Measurements from ENCODE around the gene ZNG1C. TPM values are rescaled to one million over a fixed set of nuclear protein-coding genes. Genes with fewer than 3 reads are reported as not detected.
"Not testable (repeated sequence)": the region's sequence is repeated elsewhere in the genome, so short reads cannot be mapped to it uniquely, and the experiment has no call there.

ZNG1C gene
- total and polyA plus RNA-seq, 7 experiments from 2014 or later, result 16.4 to 48.6 (median 37.3) TPM

DNA sequence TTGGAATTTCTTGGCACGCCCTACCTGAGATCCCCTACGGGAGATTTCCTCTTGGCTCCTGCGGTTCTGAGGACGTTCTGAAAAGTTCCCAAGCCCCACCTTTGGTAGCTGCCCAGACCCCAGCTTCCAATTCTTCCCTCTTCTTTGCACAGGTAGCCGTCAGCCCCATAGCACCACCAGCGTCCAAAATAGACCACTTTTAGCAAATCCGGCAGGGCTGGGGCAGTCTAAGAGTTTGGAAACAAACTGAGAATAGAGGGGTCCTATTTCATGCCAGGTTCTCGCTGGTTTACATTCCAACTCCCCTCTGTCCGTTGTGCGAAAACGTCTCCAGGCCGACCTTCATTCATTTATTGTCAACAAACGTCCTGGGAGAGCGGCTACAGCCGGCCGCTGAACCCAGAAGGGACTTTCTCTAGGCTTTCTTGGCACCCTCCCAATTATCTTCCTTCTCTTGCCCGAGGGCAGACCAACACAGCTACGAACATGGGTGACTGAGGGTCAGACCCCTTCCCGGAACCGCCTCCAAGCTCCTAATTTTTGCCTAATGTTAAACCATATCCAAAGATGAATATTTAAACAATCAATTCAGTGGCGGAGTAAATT, 64.0 kb downstream of the ZNG1C start:
- H3K4me3 Mint-ChIP-seq; H3K36me3 Mint-ChIP-seq; H3K9me3 Mint-ChIP-seq; POLR2A ChIA-PET; H3K4me3 ChIP-seq (ENCODE audit: low read length); H3K4me1 ChIP-seq (ENCODE audit: control insufficient read depth in 2 of 2, insufficient read depth in 2 of 2, low read length in 2 of 2); ATAC-seq; DNase-seq; H3K27me3 Mint-ChIP-seq; H3K9me3 ChIP-seq (ENCODE audit: control insufficient read depth in 2 of 3, low read length in 3 of 3); H3K36me3 ChIP-seq (ENCODE audit: control insufficient read depth in 2 of 3, insufficient read depth in 3 of 3, low read length in 3 of 3); intact Hi-C loops (cut with micrococcal nuclease); CTCF ChIA-PET; H3K4me1 Mint-ChIP-seq; H3K27me3 ChIP-seq (ENCODE audit: control insufficient read depth in 2 of 2, insufficient read depth in 2 of 2, low read length in 2 of 2); H3K27ac ChIP-seq (ENCODE audit: low read depth, low read length); H3K27ac Mint-ChIP-seq: not testable (repeated sequence)

DNA sequence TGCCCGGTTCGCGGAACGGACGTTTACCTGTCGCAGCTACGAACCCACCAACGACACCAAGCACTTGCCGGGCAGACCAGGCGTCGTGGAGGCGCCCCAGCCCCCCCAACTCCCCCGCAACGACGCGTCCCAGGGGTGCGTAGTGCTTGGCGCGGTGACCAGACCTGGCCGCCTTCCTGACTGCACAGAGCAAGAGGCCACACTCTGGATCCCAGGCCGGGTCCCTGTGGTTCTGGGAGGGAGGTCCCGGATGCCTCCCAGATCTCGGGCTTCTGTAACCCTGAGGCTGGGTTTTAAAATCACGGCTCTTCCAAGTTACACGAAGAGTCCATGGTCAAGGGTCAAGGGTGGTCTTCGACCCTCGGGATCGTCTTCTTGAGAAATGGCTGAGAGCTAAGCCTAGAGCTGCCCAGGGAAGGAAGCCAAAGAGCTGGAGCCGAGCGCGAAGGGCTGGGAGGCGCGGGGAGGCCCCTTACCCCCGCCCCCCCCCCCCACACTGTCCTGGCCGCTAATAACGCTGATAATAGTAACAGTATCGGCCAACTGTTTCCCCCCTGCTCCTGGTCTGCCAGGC, 64.7 kb downstream of the ZNG1C start:
- POLR2A ChIA-PET; H3K36me3 Mint-ChIP-seq; CTCF ChIA-PET; H3K27me3 Mint-ChIP-seq; H3K4me1 Mint-ChIP-seq; intact Hi-C loops (cut with micrococcal nuclease); DNase-seq; H3K4me1 ChIP-seq (ENCODE audit: control insufficient read depth in 2 of 2, insufficient read depth in 2 of 2, low read length in 2 of 2); H3K4me3 Mint-ChIP-seq; H3K4me3 ChIP-seq (ENCODE audit: low read length); H3K9me3 ChIP-seq (ENCODE audit: control insufficient read depth in 2 of 3, low read length in 3 of 3); H3K9me3 Mint-ChIP-seq; H3K27ac Mint-ChIP-seq; H3K36me3 ChIP-seq (ENCODE audit: control insufficient read depth in 2 of 3, insufficient read depth in 3 of 3, low read length in 3 of 3); H3K27ac ChIP-seq (ENCODE audit: low read depth, low read length); ATAC-seq; H3K27me3 ChIP-seq (ENCODE audit: control insufficient read depth in 2 of 2, insufficient read depth in 2 of 2, low read length in 2 of 2): not testable (repeated sequence)

DNA sequence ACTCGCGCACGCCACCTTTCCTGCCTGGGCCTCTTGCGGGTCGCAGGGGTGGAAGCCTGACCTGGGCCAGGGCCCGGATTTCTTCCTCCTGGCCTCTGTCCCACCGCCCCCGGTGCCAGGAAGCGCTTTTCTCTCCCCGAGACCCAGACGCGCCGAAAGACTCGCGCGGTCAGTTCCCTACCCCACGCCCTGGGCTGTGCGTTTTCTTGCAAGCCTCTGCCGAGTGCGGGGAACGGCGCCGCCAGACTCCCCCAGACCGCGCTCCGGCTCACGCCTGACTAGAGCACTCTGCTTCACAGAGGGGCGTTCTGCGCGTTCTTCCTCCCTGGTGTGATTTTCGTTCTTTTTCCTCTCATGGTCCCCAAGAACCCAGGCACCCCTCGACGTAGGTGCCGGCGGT, 65.3 kb downstream of the ZNG1C start:
- H3K36me3 ChIP-seq (ENCODE audit: control insufficient read depth in 2 of 3, insufficient read depth in 3 of 3, low read length in 3 of 3); H3K9me3 ChIP-seq (ENCODE audit: control insufficient read depth in 2 of 3, low read length in 3 of 3); H3K9me3 Mint-ChIP-seq; DNase-seq; H3K36me3 Mint-ChIP-seq; intact Hi-C loops (cut with micrococcal nuclease); H3K27me3 ChIP-seq (ENCODE audit: control insufficient read depth in 2 of 2, insufficient read depth in 2 of 2, low read length in 2 of 2); H3K4me1 Mint-ChIP-seq; H3K4me3 Mint-ChIP-seq; H3K27me3 Mint-ChIP-seq; H3K4me1 ChIP-seq (ENCODE audit: control insufficient read depth in 2 of 2, insufficient read depth in 2 of 2, low read length in 2 of 2); POLR2A ChIA-PET; CTCF ChIA-PET; H3K27ac ChIP-seq (ENCODE audit: low read depth, low read length); H3K27ac Mint-ChIP-seq; H3K4me3 ChIP-seq (ENCODE audit: low read length): not testable (repeated sequence)
- ATAC-seq, result peak; percentile 50

DNA sequence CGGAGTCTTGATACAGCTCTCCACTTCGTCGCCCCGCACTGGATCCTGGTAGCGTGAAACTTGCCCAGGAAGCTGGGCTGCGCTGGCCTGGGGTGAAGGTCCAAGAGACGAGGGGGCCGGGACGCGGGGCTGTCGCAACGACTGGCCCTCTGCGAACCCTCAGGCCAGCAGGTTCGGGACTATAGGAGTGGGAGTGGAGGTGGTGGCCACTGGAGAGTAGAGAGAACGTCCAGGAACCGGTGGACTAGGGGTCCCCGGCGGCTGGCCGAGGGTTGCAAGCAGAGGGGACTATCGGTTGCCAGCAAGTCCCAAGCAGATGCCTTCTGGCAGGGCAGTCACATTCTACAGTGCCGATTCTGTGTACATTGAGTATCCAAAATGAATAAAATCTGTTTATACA, 65.9 kb downstream of the ZNG1C start:
- H3K4me1 Mint-ChIP-seq; H3K9me3 ChIP-seq (ENCODE audit: control insufficient read depth in 2 of 3, low read length in 3 of 3); H3K4me1 ChIP-seq (ENCODE audit: control insufficient read depth in 2 of 2, insufficient read depth in 2 of 2, low read length in 2 of 2); H3K27me3 ChIP-seq (ENCODE audit: control insufficient read depth in 2 of 2, insufficient read depth in 2 of 2, low read length in 2 of 2); H3K36me3 Mint-ChIP-seq; CTCF ChIA-PET; DNase-seq; H3K36me3 ChIP-seq (ENCODE audit: control insufficient read depth in 2 of 3, insufficient read depth in 3 of 3, low read length in 3 of 3); H3K9me3 Mint-ChIP-seq; H3K27ac ChIP-seq (ENCODE audit: low read depth, low read length); H3K27me3 Mint-ChIP-seq; H3K4me3 ChIP-seq (ENCODE audit: low read length); POLR2A ChIA-PET; H3K27ac Mint-ChIP-seq; intact Hi-C loops (cut with micrococcal nuclease); H3K4me3 Mint-ChIP-seq: not testable (repeated sequence)
- ATAC-seq, result peak; percentile 26

DNA sequence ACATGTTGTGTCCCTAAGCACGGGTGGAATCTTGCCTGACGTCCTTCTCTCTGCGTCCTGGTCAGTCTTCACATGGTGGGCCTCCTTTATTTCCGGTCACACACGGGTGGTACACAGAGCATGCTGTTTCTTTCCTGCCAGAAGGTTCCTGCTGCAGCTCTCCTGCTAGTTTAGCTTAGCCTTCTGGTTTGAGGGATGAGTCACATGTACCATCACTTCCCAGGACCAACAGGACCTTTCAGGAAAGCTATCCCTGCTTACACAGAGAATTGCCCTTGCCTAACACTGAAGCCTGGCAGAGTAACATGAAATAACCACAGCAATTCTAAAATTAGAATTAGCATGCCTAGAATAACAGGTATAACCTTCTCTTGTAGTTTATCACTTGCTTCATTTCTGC, 69.4 kb downstream of the ZNG1C start:
- H3K36me3 Mint-ChIP-seq; H3K27ac Mint-ChIP-seq; H3K4me3 Mint-ChIP-seq; H3K27ac ChIP-seq (ENCODE audit: low read depth, low read length); H3K27me3 Mint-ChIP-seq; H3K9me3 Mint-ChIP-seq; POLR2A ChIA-PET; ATAC-seq; H3K27me3 ChIP-seq (ENCODE audit: control insufficient read depth in 2 of 2, insufficient read depth in 2 of 2, low read length in 2 of 2); H3K36me3 ChIP-seq (ENCODE audit: control insufficient read depth in 2 of 3, insufficient read depth in 3 of 3, low read length in 3 of 3); H3K9me3 ChIP-seq (ENCODE audit: control insufficient read depth in 2 of 3, low read length in 3 of 3); intact Hi-C loops (cut with micrococcal nuclease); CTCF ChIA-PET; DNase-seq; H3K4me1 Mint-ChIP-seq; H3K4me3 ChIP-seq (ENCODE audit: low read length); H3K4me1 ChIP-seq (ENCODE audit: control insufficient read depth in 2 of 2, insufficient read depth in 2 of 2, low read length in 2 of 2): not testable (repeated sequence)

DNA sequence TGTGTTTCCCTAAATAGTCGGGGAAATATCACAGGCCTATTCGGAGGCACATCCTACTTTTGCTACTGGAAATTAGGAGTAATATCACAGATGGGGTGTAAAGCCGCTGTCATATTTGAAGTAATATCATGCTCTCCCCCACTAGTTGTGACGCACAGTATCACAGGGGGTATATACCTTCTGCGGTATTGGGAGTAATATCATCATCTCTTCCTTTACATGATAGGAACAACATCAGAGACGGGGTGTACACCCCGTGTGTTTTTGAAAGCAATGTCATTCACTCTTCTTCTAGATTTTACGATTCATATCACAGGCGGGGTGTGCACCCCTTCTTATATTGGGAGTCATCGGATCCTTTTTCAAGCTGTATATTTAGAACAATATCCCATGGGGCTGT, 76.4 kb downstream of the ZNG1C start:
- H3K36me3 ChIP-seq (ENCODE audit: control insufficient read depth in 2 of 3, insufficient read depth in 3 of 3, low read length in 3 of 3); H3K4me1 Mint-ChIP-seq; H3K27me3 Mint-ChIP-seq; H3K27me3 ChIP-seq (ENCODE audit: control insufficient read depth in 2 of 2, insufficient read depth in 2 of 2, low read length in 2 of 2); H3K27ac ChIP-seq (ENCODE audit: low read depth, low read length); POLR2A ChIA-PET; CTCF ChIA-PET; H3K36me3 Mint-ChIP-seq; H3K4me3 ChIP-seq (ENCODE audit: low read length); H3K4me3 Mint-ChIP-seq; H3K27ac Mint-ChIP-seq; H3K9me3 Mint-ChIP-seq; H3K4me1 ChIP-seq (ENCODE audit: control insufficient read depth in 2 of 2, insufficient read depth in 2 of 2, low read length in 2 of 2); intact Hi-C loops (cut with micrococcal nuclease); H3K9me3 ChIP-seq (ENCODE audit: control insufficient read depth in 2 of 3, low read length in 3 of 3): not testable (repeated sequence)
- DNase-seq (peak in 2 of 9 donors; percentile 20 to 23), ATAC-seq (peak; percentile 14)

DNA sequence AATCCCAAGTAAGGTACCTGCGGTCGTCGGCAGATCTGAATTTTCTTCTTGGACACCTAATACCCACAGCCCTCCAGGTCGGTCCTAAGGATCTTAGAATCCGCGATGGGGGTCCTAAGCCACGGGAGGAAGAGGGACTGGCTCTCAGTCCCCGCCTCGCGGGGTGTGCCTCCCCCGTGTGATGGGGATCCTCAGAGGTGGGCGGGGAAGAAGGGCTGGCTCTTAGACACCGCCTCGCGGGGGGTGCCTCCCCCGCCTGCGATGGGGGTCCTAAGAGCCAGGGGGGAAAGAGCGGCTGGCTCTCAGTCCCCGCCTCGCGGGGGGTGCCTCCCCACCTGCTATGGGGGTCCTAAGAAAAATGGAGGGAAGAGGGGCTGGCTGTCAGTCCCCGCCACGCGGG, 82.0 kb downstream of the ZNG1C start:
- DNase-seq; H3K27me3 Mint-ChIP-seq; H3K4me1 Mint-ChIP-seq; H3K27me3 ChIP-seq (ENCODE audit: control insufficient read depth in 2 of 2, insufficient read depth in 2 of 2, low read length in 2 of 2); ATAC-seq; H3K27ac ChIP-seq (ENCODE audit: low read depth, low read length); intact Hi-C loops (cut with micrococcal nuclease); H3K36me3 ChIP-seq (ENCODE audit: control insufficient read depth in 2 of 3, insufficient read depth in 3 of 3, low read length in 3 of 3); H3K36me3 Mint-ChIP-seq; H3K4me3 Mint-ChIP-seq; CTCF ChIA-PET; H3K4me1 ChIP-seq (ENCODE audit: control insufficient read depth in 2 of 2, insufficient read depth in 2 of 2, low read length in 2 of 2); H3K27ac Mint-ChIP-seq; POLR2A ChIA-PET; H3K9me3 Mint-ChIP-seq; H3K4me3 ChIP-seq (ENCODE audit: low read length); H3K9me3 ChIP-seq (ENCODE audit: control insufficient read depth in 2 of 3, low read length in 3 of 3): not testable (repeated sequence)

All from naive thymus-derived CD4-positive, alpha-beta T cell (primary cell).